Cardiac muscle cell (in vitro differentiated cells and primary cell): ENCODE results near the gene ARHGEF37. TPM values are rescaled to one million over a fixed set of nuclear protein-coding genes. Genes with fewer than 3 reads are reported as not detected.

Source experiments
- polyA plus RNA-seq: library from polyadenylated mRNA; unstranded; fragments of >200 nt; fragmentation: Nextera tagmentation; extraction: Ambion mirVana; gene quantifications from 2 replicates; pipeline ENCODE4 v1.2.1, GENCODE V29; 2016
- total RNA-seq: library from RNA; depleted of rRNA; stranded (reverse); fragments of >200 nt; gene quantifications from 2 replicates; pipeline ENCODE4 v1.2.3, GENCODE V29; 2016

The ARHGEF37 gene
- total and polyA plus RNA-seq, 2 experiments from 2014 or later = 4.2 to 6.3 TPM

Other genes with a start within 250 kb of the ARHGEF37 start
- gene GRPEL2, start 236.0 kb upstream of the ARHGEF37 start, total RNA-seq = 4.9 and 5.1 TPM in 2 replicates
- gene GRPEL2, start 236.0 kb upstream of the ARHGEF37 start, polyA plus RNA-seq = 4.2 and 6.6 TPM in 2 replicates
- gene PCYOX1L, start 223.5 kb upstream of the ARHGEF37 start, total RNA-seq = 14.4 and 16.1 TPM in 2 replicates
- 15.3 and 17.6 TPM in 2 replicates for gene PCYOX1L, start 223.5 kb upstream of the ARHGEF37 start, polyA plus RNA-seq
- gene IL17B, start 202.2 kb upstream of the ARHGEF37 start, total RNA-seq = 6.4 and 9.0 TPM in 2 replicates
- gene IL17B, start 202.2 kb upstream of the ARHGEF37 start, polyA plus RNA-seq = 3.9 and 5.8 TPM in 2 replicates
- gene CSNK1A1, start 30.1 kb upstream of the ARHGEF37 start, total RNA-seq = 282 and 286 TPM in 2 replicates
- gene CSNK1A1, start 30.1 kb upstream of the ARHGEF37 start, polyA plus RNA-seq = 161 and 195 TPM in 2 replicates
- gene PPARGC1B, start 148.8 kb downstream of the ARHGEF37 start, total RNA-seq = 4.2 and 5.4 TPM in 2 replicates
- 4.1 and 7.9 TPM in 2 replicates for gene PPARGC1B, start 148.8 kb downstream of the ARHGEF37 start, polyA plus RNA-seq